HG03159 (cell line): Measurements from ENCODE around the gene COX6B2.

Experiments used
- ATAC-seq: cut with Tn5 transposase; IDR thresholded peaks from one replicate; pipeline ENCODE4 v1.9.1; 2021; ENCODE audit warnings: mild to moderate bottlenecking, moderate library complexity; ENCODE audit not compliant: unreplicated experiment

Gene COX6B2

DNA sequence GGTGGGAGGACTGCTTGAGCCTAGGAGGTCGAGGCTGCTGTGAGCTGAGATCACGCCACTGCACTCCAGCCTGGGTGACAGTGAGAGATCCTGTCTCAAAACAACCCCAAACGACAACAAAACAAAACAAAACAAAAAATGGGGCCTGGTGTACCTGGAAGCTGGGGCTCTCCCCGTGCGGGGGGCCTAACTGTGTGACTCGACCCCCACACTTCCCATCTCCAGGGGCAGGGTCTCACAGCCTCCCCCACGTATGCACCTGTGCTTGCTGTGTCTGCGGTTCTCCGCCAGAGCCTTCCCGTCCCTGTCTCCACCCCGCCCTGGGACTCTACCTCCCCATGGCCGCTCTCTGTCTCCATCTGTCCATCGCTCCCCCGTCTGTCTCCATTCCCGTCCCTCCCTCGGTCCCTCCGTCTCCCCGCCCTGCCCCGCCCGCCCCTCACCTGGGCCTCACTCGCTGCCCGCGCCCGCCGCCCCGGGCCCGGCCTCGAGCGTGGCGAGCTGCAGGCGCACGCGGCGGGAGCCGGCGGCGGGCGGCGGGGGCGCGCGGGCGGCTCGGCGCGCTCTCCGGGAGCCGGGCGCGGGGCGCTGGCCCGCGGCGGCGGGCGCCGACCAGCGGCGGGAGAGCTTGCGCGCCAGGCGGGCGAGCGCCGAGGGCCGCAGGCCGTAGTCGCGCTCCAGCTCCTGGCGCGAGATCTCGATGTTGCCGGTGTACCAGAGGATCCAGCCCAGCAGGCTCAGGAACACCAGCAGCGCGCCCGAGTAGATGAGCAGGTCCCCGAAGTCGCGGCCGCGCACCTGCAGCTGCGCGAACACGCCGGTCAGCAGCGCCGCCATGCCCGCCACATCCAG lies 29.0 kb upstream of the COX6B2 start:
- no peak for ATAC-seq

DNA sequence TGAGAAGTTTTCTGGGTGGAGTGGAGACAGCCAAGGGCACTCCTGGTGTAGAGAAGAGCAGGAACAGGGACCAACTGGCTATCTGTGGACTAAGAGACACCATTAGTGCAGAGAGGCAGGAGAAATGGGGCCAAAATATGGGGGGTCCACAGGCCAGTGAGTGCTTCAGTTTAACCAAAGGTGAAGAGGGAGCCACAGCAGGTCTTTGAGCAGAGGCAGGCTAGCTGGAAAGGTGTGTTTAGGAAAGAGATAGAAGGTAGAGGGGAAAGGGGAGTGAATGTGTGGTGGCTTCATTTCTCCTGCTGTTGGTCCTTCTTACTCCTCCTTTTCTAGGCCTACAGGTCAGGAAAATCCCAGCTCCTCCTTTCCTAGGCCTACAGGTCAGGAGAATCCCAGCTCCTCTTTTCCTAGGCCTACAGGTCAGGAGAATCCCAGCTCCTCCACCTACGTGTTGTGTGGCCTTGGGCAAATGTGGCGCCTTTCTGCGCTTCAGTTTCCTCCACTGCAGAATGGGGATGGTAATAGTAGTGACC lies 28.1 kb upstream of the COX6B2 start:
- ATAC-seq = no peak

GRCh38 chr19:55382013-55382412 lies 27.5 kb upstream of the COX6B2 start:
- no peak for ATAC-seq

- ATAC-seq = no peak
Measured at GRCh38 chr19:55379174-55379573, 24.7 kb upstream of the COX6B2 start.

DNA sequence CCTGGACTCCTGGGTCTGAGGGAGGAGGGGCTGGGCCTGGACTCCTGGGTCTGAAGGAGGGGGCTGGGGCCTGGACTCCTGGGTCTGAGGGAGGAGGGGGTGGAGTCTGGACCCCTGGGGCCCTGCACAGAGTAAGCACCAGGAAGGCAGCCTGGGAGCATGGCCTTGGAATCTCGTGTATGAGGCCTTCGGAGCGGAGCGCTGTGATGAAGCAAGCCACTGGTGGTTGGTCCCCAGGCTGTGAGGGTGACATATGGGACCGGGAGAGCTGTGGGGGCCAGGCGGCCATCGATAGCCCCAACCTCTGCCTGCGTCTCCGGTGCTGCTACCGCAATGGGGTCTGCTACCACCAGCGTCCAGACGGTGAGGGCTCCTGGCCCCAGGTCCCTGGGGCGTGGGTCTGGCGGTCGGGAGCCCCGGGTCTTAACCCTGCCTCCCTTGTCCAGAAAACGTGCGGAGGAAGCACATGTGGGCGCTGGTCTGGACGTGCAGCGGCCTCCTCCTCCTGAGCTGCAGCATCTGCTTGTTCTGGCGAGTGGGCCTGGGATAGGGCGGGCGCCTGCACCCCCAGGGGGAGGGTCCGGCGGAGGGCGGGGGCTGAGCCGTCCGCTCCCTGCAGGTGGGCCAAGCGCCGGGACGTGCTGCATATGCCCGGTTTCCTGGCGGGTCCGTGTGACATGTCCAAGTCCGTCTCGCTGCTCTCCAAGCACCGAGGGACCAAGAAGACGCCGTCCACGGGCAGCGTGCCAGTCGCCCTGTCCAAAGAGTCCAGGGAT lies 23.0 kb upstream of the COX6B2 start:
- ATAC-seq = no peak

DNA sequence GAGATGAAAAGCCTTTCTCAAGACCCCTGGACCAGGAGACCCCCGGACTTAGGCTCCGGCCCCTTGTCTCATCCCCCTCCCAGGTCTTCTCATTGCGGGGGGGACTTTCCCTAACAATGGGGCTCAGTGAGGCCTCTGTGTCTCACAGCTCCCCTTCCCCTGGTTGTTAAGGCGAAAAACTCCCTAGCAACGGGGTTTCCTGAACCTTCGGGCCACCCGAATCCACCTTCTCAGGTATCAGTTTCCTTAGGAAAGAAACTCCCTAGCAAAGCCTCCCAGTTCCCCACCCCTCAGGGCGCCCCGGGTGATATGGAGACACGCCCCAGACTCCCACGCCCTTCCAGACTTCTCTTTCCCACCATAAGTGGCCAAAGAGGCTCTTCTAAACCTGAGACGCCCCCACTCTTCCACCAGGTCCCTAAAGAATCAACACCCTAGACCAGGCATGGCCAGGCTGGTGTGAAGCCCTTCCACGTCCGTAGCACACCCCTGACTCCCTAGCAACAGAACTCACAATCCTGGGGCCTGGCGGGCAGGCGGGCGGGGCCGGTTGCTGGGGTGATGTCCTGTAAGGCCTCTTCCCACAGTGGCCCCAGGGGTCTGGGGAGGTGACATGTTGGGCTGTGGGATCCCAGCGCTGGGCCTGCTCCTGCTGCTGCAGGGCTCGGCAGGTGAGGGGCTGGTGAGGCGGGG lies 21.9 kb upstream of the COX6B2 start, which contains the start of gene TMEM190:
Gene TMEM190, plus strand, starts transcription at position 586 of the 693 bp plus-strand sequence. Its CDS starts 28 bp downstream, at position 614.
- ATAC-seq = no peak

DNA sequence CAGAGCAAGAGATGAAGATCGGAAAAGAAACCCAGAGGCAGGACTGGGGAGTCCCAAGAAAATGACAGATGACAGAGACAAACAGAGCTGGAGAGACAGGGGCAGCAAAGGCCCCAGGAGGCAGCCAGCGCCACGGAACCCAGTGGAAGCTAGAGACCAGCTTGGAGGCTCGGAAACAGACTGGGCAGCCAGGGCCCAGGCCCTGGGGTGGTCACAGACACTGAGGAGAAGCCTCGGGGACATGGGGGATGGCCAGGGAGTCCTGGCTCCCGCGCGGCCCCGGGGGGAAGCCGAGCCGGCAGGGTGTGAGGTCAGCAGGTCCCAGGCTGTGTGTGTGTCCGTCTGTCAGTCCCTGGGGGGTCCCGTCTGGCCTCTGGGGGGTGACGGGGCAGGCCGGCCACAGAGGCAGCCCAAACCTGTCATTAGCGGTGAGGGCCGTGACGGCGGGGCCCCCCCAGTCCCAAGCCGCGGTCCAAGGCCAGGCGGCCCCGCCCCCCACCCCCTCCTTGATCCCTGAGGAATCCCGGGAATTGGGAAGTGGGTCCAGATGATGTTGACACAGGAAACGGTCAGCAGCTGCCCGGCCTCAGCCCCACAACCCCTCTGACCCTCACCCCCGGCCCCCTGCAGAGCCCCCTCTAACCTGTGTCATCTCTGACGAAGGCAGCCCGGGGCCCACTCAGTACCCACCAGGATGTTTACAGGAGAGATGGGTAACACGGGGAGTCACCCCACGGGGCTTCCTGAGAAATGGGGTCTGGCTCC lies 19.7 kb upstream of the COX6B2 start:
- ATAC-seq = no peak

DNA sequence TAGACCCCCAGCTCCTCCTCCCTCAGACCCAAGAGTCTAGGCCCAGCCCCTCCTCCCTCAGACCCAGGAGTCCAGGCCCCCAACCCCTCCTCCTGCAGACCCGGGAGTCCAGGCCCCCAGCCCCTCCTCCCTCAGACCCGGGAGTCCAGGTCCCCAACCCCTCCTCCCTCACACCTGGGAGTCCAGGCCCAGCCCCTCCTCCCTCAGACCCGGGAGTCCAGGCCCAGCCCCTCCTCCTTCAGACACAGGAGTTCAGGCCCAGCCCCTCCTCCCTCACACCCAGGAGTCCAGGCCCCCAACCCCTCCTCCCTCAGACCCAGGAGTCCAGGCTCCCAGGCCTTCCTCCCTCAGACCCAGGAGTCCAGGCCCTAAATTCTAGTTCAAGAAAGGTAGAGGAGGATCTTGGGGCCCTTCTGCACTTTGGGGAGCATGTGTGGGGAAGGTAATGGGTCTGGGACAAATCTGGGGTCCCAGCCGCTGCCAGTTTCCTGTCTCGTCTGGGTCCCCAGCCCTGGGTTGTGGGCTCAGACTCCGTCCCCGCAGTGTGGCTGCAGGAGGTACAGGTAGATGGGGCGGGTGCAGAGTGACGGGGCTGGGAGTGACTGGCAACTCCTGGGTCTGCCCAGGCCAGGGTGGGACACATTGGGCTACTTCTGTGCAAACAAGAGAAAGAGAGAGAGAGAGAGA lies 18.9 kb upstream of the COX6B2 start:
- ATAC-seq = no peak

DNA sequence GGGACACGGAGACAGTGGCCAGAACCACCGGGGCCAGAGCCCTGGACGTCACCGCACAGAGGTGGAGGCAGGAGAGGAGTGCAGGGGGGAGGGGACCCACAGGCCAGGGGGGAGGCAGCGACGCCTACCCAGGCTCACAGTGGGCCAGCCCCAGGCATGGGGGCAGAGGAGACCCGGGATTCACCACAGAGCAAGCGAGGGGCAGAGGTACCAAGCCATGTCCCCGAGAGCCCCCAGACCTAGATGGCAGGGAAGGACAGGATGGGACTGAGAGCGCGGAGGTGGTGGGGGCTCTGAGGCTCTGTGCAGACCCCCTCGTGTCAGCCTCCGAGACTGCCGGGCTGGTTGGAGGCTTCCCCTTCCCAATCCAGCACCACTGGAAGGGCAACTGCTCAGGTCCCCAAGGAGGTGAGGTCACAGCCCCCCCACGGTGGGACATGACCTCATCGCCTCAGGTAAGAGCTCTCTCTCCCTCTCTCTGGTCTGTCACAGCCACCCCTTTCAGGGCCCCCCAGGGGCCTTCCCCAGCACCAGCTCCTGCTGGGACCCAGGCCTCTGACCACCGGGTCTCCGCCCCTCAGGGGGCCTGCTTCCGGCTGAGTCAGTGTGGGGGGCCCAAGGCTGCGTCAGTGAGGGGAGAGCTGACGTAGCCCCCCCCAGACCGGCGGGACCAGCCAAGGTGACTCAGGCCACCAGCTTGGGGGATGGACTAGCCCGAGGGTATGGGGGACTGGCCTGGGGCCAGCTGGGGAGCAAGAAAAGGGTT lies 18.0 kb upstream of the COX6B2 start:
- no peak for ATAC-seq

DNA sequence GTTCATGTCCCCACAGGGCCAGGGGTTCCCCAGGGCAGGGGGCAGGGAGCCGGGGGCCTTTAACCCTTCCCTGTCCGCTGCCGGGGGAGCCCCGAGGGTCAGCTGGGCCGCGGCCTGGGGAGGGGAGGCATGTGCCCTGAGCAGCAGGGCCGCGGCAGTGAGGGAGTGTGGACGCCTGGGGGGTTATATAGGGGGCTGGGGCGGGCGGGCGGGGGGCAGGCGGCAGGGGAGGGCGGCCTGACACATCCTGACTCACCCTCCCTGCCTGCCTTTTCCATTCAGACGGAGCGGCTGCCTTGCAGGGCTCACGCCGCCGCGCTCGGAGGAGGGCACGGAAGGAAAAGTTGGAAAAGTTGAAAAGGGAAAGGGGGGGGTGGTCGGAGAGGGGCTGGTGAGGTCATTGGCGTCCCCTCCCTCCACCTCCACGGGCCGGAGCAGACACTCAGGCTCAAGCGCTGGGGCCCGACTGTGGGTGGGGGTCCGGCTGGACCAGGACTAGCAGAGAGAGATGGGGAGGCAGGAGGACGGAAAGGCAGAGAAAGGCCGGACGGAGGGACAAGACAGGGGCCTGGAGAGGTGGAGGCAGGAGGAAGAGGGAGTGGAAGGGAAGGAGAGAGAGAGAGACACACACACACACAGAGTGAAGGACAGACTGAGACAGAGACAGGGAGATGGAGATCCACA lies 15.9 kb upstream of the COX6B2 start, which contains the start of gene IL11:
Gene IL11, minus strand, starts transcription at position 159 of the 684 bp plus-strand sequence. Its CDS starts 153 bp downstream, at position 6.
- ATAC-seq = no peak

GRCh38 chr19:55369653-55370304 lies 15.3 kb upstream of the COX6B2 start:
- no peak for ATAC-seq

GRCh38 chr19:55368701-55369563 lies 14.4 kb upstream of the COX6B2 start:
- no peak for ATAC-seq

- ATAC-seq = no peak
Measured at GRCh38 chr19:55368106-55368505, 13.6 kb upstream of the COX6B2 start.

GRCh38 chr19:55366790-55367189 lies 12.3 kb upstream of the COX6B2 start:
- no peak for ATAC-seq

GRCh38 chr19:55365964-55366363 lies 11.4 kb upstream of the COX6B2 start:
- no peak for ATAC-seq

- ATAC-seq = no peak
Measured at GRCh38 chr19:55365245-55365644, 10.7 kb upstream of the COX6B2 start.
